IPS-18a (cell line): ENCODE measurements around the gene PUS7L.
"Not testable (repeated sequence)": the region's sequence is repeated elsewhere in the genome, so short reads cannot be mapped to it uniquely, and the experiment has no call there.

Experiments
- H3K27ac ChIP-seq: one replicate; pipeline ENCODE4 v1.5.1; 2013; ENCODE audit warnings: low read length
- H3K27me3 ChIP-seq: one replicate; pipeline ENCODE4 v1.6.1; 2013; ENCODE audit warnings: mild to moderate bottlenecking, low read length; ENCODE audit not compliant: control insufficient read depth, insufficient read depth
- H3K36me3 ChIP-seq: one replicate; pipeline ENCODE4 v1.6.1; 2013; ENCODE audit warnings: low read depth, low read length; ENCODE audit not compliant: control insufficient read depth
- H3K4me1 ChIP-seq: one replicate; pipeline ENCODE4 v1.6.1; 2013; ENCODE audit warnings: low read depth, low read length; ENCODE audit not compliant: control insufficient read depth
- H3K4me3 ChIP-seq: one replicate; pipeline ENCODE4 v1.5.1; 2013; ENCODE audit warnings: low read length
- H3K9ac ChIP-seq: one replicate; pipeline ENCODE4 v1.6.1; 2013; ENCODE audit warnings: mild to moderate bottlenecking, low read length, moderate library complexity
- H3K9me3 ChIP-seq: one replicate; pipeline ENCODE4 v1.6.1; 2013; ENCODE audit warnings: low read depth, low read length; ENCODE audit not compliant: control insufficient read depth

The PUS7L gene

DNA sequence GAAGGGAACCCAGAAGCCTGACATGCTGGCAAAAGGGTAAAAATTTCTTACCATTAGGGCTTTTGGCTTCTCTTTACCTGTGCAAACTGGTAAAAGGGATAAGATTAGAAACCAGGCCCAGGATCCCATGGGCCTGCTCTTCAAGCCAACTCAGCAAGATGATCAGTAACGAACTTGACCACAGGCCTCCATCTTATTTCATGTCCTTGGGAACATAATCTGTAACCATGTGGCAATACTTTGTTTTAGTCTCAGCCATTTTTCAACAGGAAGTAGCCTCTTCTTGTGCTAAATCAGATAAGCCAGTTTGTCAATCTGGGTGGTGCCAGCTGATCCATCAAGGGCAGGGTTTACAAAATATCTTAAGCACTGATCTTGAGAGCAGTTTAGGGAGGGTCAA lies 57.4 kb downstream of the PUS7L start:
- H3K36me3 ChIP-seq, H3K27me3 ChIP-seq, H3K9ac ChIP-seq, H3K9me3 ChIP-seq, H3K4me3 ChIP-seq, H3K27ac ChIP-seq, H3K4me1 ChIP-seq: not testable (repeated sequence)

- Histone ChIP-seq H3K9me3 (no peaks in the 10 kb centered on the region), H3K4me1 (no peaks in the 10 kb centered on the region), H3K27me3 (no peaks in the 10 kb centered on the region), H3K9ac (no peak overlapping the region), H3K36me3 (no peaks in the 10 kb centered on the region), H3K4me3 (no peak overlapping the region), H3K27ac (no peak overlapping the region)
These were observed 62.4 kb downstream of the PUS7L start for GRCh38 chr12:43696154-43696553.

DNA sequence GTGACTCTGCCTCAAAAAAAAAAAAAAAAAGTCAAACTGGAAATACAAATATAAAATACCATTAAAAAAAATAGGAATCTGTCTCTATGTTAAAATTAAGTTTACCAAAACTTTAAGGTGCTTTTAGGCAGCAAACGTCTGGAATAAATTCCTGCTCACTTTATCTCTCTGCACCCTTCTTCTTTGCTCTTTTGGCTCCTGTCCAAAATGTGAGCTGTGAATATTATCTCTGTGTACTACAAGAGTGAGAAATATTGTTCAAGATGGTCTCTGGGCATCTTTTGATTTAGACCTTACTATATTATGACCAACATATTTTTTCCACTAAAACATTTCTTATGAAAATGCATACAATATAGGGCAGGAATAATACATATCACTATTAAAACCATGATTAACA lies 63.7 kb downstream of the PUS7L start:
- Histone ChIP-seq H3K36me3 (no peaks in the 10 kb centered on the region), H3K27ac (no peak overlapping the region), H3K9ac (no peak overlapping the region), H3K4me3 (no peak overlapping the region), H3K4me1 (no peaks in the 10 kb centered on the region), H3K9me3 (no peaks in the 10 kb centered on the region), H3K27me3 (no peaks in the 10 kb centered on the region)

DNA sequence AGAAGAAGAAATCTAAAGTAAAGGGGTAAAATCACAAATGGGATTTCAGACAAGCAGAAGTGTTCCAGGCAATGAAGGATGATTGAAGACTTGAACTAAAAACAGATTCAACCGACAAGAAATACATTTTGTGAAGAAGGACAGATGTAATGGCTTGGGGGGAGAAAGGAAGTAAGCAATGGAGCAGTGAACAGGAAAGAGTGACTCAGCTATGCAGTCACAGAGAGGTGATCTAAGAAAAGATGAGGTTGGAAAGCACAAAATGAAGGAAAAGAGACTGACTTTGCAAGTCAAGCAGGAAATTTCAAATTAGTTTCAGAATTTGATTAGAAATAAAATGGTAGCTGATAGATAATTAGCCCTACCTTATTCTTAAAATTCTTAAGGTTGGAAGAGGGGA lies 66.5 kb downstream of the PUS7L start:
- H3K36me3 ChIP-seq: no peaks in the 10 kb centered on the region
- H3K4me3 ChIP-seq: no peak overlapping the region
- no peaks in the 10 kb centered on the region for H3K9me3 ChIP-seq
- no peak overlapping the region for H3K9ac ChIP-seq
- H3K27me3 ChIP-seq: no peaks in the 10 kb centered on the region
- H3K27ac ChIP-seq: no peak overlapping the region
- no peaks in the 10 kb centered on the region for H3K4me1 ChIP-seq

GRCh38 chr12:43685491-43685890 lies 73.1 kb downstream of the PUS7L start:
- not testable (repeated sequence) for H3K27ac ChIP-seq, H3K4me3 ChIP-seq, H3K9me3 ChIP-seq, H3K27me3 ChIP-seq, H3K9ac ChIP-seq, H3K36me3 ChIP-seq, H3K4me1 ChIP-seq

- Histone ChIP-seq H3K4me3 (no peak overlapping the region), H3K9ac (no peak overlapping the region), H3K4me1 (no peaks in the 10 kb centered on the region), H3K27ac (no peak overlapping the region), H3K36me3 (no peaks in the 10 kb centered on the region), H3K27me3 (no peaks in the 10 kb centered on the region), H3K9me3 (no peaks in the 10 kb centered on the region)
These were observed 82.3 kb downstream of the PUS7L start for GRCh38 chr12:43676183-43676813.

DNA sequence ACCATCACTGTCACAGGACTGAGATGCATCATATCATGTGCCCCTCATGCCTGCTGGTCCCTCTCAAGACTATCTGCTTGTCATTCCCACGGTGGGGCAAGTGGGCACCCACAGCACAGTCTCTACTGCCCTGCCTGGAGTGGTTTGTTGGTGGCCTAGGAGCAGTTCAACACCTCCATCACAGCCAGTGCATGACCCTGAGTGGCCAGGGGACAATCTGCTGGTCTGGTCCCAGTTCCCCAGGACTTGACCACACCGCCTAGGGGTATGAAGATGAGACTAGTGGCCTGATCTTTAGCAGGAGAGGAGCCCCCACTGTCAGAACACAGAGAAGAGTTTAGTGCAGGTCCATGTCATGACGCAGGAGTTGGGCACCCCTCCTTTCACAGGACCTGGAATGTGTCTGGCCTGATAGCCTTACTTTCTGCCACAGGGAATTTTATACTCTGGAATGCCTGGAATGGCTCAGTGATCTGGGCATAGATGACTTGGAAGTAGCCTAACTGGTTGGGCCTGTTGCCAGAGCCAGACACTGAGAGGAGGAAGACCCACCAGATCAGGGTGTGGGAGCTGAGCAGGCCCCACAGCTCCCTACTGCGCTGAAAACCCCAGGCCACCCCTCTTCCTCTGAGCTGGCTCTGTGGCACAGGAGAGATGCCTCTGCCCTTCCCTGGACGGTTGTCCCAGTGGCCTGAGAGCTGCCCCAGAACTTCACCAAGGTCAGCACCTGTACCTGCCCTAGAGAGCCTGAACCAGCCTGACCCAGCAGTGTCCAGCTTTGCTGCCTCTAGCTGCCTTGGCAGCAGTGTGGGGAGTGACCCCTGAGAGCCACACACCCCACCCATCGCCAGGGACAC lies 83.3 kb downstream of the PUS7L start:
- H3K4me3 ChIP-seq: no peak overlapping the region
- H3K27me3 ChIP-seq: no peaks in the 10 kb centered on the region
- H3K9ac ChIP-seq: no peak overlapping the region
- no peaks in the 10 kb centered on the region for H3K36me3 ChIP-seq
- H3K27ac ChIP-seq: no peak overlapping the region
- no peaks in the 10 kb centered on the region for H3K9me3 ChIP-seq
- no peaks in the 10 kb centered on the region for H3K4me1 ChIP-seq

GRCh38 chr12:43669373-43669772 lies 89.2 kb downstream of the PUS7L start:
- Histone ChIP-seq H3K4me1 (no peaks in the 10 kb centered on the region), H3K27ac (no peak overlapping the region)

More at GRCh38 chr12:43669373-43669772, 89.2 kb downstream of the PUS7L start:
- H3K36me3 ChIP-seq: no peaks in the 10 kb centered on the region
- H3K4me3 ChIP-seq: no peak overlapping the region
- H3K9ac ChIP-seq: no peak overlapping the region
- H3K27me3 ChIP-seq: no peaks in the 10 kb centered on the region
- no peaks in the 10 kb centered on the region for H3K9me3 ChIP-seq
